AG09309 (cell line): ENCODE results near the gene FCHSD2.

Source experiments
- DNase-seq: peaks from one replicate; pipeline ENCODE4 v3.0.0-alpha.2; 2010; ENCODE audit warnings: low read depth
- H3K4me3 ChIP-seq: 2 replicates; pipeline ENCODE4 v1.5.1; 2011; ENCODE audit warnings: mild to moderate bottlenecking, low read depth, low read length, moderate library complexity; ENCODE audit not compliant: control insufficient read depth
- TF ChIP-seq, protein P1 (sequence below): IDR thresholded peaks from 2 replicates; pipeline ENCODE4 v1.5.1; 2011; ENCODE audit warnings: mild to moderate bottlenecking, low read depth, low read length, inconsistent platforms; ENCODE audit not compliant: insufficient read depth, control insufficient read depth; ENCODE audit errors: missing control alignments

Gene FCHSD2

GRCh38 chr11:73187854-73188253 lies 45.7 kb upstream of the FCHSD2 start:
- no peak for DNase-seq
- no peak overlapping the region for H3K4me3 ChIP-seq
- TF ChIP-seq, protein P1, sequence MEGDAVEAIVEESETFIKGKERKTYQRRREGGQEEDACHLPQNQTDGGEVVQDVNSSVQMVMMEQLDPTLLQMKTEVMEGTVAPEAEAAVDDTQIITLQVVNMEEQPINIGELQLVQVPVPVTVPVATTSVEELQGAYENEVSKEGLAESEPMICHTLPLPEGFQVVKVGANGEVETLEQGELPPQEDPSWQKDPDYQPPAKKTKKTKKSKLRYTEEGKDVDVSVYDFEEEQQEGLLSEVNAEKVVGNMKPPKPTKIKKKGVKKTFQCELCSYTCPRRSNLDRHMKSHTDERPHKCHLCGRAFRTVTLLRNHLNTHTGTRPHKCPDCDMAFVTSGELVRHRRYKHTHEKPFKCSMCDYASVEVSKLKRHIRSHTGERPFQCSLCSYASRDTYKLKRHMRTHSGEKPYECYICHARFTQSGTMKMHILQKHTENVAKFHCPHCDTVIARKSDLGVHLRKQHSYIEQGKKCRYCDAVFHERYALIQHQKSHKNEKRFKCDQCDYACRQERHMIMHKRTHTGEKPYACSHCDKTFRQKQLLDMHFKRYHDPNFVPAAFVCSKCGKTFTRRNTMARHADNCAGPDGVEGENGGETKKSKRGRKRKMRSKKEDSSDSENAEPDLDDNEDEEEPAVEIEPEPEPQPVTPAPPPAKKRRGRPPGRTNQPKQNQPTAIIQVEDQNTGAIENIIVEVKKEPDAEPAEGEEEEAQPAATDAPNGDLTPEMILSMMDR, result no peak

DNA sequence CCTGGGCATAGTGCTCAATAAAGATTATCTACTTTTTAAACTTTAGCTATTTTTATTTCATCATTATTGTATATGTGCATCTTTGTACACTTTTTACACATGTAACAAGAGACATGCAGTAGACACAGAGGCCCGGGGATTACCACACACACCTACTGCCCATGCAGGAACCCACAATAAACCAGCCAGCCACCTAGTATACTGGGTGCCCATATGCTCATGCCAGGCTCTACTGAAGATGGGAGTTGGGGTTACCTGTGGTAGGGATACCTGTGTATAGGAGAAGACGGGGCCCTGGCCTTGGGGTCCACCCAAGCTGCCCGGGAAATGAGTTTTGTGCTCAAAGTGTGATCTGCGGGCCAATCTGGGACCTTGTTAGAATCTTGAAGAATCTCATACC lies 44.8 kb upstream of the FCHSD2 start:
- H3K4me3 ChIP-seq, result no peak overlapping the region

DNA sequence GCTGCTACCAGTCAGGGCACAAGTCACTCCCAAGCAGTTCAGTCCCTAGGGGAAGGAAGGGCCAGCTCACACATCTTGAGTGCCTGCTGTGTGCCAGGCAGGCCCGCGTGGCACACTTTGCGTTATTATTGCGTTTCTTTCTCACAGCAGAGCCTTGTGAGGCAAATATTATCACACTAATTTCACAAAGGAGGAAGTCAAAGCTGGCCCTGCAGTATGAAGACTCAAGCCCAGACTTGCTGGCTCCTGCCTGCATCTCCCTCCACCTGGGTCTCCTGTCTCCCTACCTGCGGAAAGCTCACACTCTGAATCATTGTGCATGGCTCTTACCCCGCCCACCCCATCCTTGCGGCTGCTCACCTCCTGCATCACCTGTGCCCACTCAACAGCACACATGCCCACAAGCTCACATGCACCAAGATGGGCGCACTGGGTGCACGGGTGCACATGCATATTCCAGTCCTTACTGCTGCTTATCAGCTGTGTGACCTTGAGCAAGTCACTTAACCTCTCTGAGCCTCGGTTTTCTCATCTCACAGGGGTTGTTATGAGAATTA lies 44.3 kb upstream of the FCHSD2 start:
- TF ChIP-seq, protein P1, result no peak
- no peak overlapping the region for H3K4me3 ChIP-seq
- no peak for DNase-seq

More for the DNA sequence above, 44.8 kb upstream of the FCHSD2 start:
- TF ChIP-seq, protein P1, result no peak
- no peak for DNase-seq

DNA sequence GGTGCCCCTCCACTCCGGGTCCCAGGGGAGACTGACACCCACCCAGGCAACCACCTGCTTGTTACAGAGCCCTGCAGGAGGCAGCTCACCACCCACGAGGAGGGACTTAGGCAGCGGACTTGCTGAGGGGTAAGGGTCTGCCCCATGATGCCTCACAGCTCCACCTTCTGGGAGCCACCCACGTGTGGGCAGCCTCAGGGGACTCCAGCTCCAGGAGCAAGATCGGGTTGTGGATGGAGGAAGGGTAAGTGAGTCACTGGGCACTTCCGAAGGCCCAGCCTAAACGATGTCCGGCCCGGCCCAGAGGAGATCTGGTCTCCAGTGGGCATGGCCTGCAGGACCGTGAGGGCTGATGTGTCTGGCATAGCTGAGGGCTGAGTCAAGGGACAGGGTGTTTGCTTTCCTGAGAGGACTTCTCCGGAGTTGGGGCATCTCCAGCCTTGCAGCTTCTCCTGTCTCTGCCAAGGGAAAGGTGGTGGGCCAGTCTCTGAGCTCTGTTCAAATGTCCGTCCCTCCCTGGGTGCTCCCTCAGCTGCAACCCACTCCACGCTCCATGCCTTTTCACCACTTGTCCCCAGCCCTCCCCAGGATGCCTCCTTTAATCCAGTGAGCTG lies 43.7 kb upstream of the FCHSD2 start:
- DNase-seq, result peak; percentile 61

GRCh38 chr11:73184953-73185671 lies 43.0 kb upstream of the FCHSD2 start:
- TF ChIP-seq, protein P1, result peak; percentile 98
- DNase-seq, result no peak
- H3K4me3 ChIP-seq, result no peak overlapping the region

More for the DNA sequence above, 43.7 kb upstream of the FCHSD2 start:
- no peak overlapping the region for H3K4me3 ChIP-seq
- TF ChIP-seq, protein P1, result peak; percentile 4

- no peak for DNase-seq
- TF ChIP-seq, protein P1, result no peak
- no peak overlapping the region for H3K4me3 ChIP-seq
Observed at GRCh38 chr11:73182824-73183321, 40.8 kb upstream of the FCHSD2 start.
